WTC11 (cell line): ENCODE measurements around the gene SAMD10. TPM values are rescaled to one million over a fixed set of nuclear protein-coding genes. Genes with fewer than 3 reads are reported as not detected.
A peak's percentile ranks its signal among the peaks of the same experiment; 100 is the strongest.

ENCODE experiments used
- CREM ChIP-seq: sonication (generic); formaldehyde crosslinking; IDR thresholded peaks from 2 replicates; pipeline ENCODE4 v1.8.1; 2022; ENCODE audit warnings: mild to moderate bottlenecking, missing genetic modification reagents, moderate library complexity
- ELF4 ChIP-seq: sonication (generic); formaldehyde crosslinking; IDR thresholded peaks from 2 replicates; pipeline ENCODE4 v1.8.1; 2022; ENCODE audit warnings: low read depth, mild to moderate bottlenecking, moderate library complexity, missing genetic modification reagents
- ESRRA ChIP-seq: sonication (generic); formaldehyde crosslinking; IDR thresholded peaks from 2 replicates; pipeline ENCODE4 v1.8.1; 2022; ENCODE audit warnings: mild to moderate bottlenecking, missing genetic modification reagents, borderline replicate concordance
- FOXJ3 ChIP-seq: sonication (generic); formaldehyde crosslinking; IDR thresholded peaks from 2 replicates; pipeline ENCODE4 v1.9.0; 2021; ENCODE audit warnings: missing genetic modification reagents, mild to moderate bottlenecking, borderline replicate concordance
- GRHL2 ChIP-seq: fragments of 250-450 bp; sonication (Bioruptor Pico); IDR thresholded peaks from 2 replicates; pipeline ENCODE4 v1.8.0; 2022; ENCODE audit warnings: mild to moderate bottlenecking, moderate library complexity; ENCODE audit not compliant: insufficient replicate concordance, severe bottlenecking
- GTF2I ChIP-seq: fragments of 250-450 bp; sonication (Bioruptor Pico); conservative IDR thresholded peaks from 2 replicates; pipeline ENCODE4 v1.4.0; 2021; ENCODE audit warnings: mild to moderate bottlenecking
- HMGA2 ChIP-seq: fragments of 250-450 bp; sonication (Bioruptor Pico); IDR thresholded peaks from 2 replicates; pipeline ENCODE4 v1.4.0; 2021; ENCODE audit warnings: mild to moderate bottlenecking, moderate library complexity
- IRF2 ChIP-seq: sonication (generic); formaldehyde crosslinking; IDR thresholded peaks from 2 replicates; pipeline ENCODE4 v1.8.0; 2022; ENCODE audit warnings: low read depth, missing genetic modification reagents, borderline replicate concordance
- JUN ChIP-seq: sonication (generic); formaldehyde crosslinking; IDR thresholded peaks from 2 replicates; pipeline ENCODE4 v1.8.0; 2023; ENCODE audit warnings: mild to moderate bottlenecking, missing genetic modification reagents
- KAT7 ChIP-seq: sonication (generic); formaldehyde crosslinking; IDR thresholded peaks from 2 replicates; pipeline ENCODE4 v1.8.1; 2023; ENCODE audit warnings: missing genetic modification reagents, mild to moderate bottlenecking, borderline replicate concordance
- NFATC4 ChIP-seq: fragments of 250-450 bp; sonication (Bioruptor Pico); IDR thresholded peaks from 2 replicates; pipeline ENCODE4 v1.9.0; 2021; ENCODE audit warnings: mild to moderate bottlenecking
- OVOL2 ChIP-seq: fragments of 250-450 bp; sonication (Bioruptor Pico); IDR thresholded peaks from 2 replicates; pipeline ENCODE4 v1.9.0; 2021; ENCODE audit warnings: mild to moderate bottlenecking, borderline replicate concordance
- RELA ChIP-seq: sonication (generic); formaldehyde crosslinking; IDR thresholded peaks from 2 replicates; pipeline ENCODE4 v1.8.1; 2022; ENCODE audit warnings: missing genetic modification reagents, mild to moderate bottlenecking, borderline replicate concordance
- RORB ChIP-seq: fragments of 250-450 bp; sonication (Bioruptor Pico); IDR thresholded peaks from 2 replicates; pipeline ENCODE4 v1.9.0; 2021; ENCODE audit warnings: mild to moderate bottlenecking
- SP1 ChIP-seq: sonication (generic); formaldehyde crosslinking; conservative IDR thresholded peaks from 2 replicates; pipeline ENCODE4 v1.8.1; 2022; ENCODE audit warnings: missing genetic modification reagents
- TEAD1 ChIP-seq: sonication (generic); formaldehyde crosslinking; IDR thresholded peaks from 2 replicates; pipeline ENCODE4 v1.8.0; 2022; ENCODE audit warnings: mild to moderate bottlenecking, missing genetic modification reagents
- ZBTB21 ChIP-seq: sonication (generic); formaldehyde crosslinking; IDR thresholded peaks from 2 replicates; pipeline ENCODE4 v1.8.1; 2023; ENCODE audit warnings: mild to moderate bottlenecking, missing genetic modification reagents, borderline replicate concordance
- ZNF121 ChIP-seq: sonication (generic); formaldehyde crosslinking; IDR thresholded peaks from 2 replicates; pipeline ENCODE4 v1.8.0; 2023; ENCODE audit warnings: missing genetic modification reagents
- ZNF219 ChIP-seq: sonication (generic); formaldehyde crosslinking; IDR thresholded peaks from 2 replicates; pipeline ENCODE4 v1.8.0; 2023; ENCODE audit warnings: missing genetic modification reagents, mild to moderate bottlenecking, borderline replicate concordance
- ZNF263 ChIP-seq: sonication (generic); formaldehyde crosslinking; IDR thresholded peaks from 2 replicates; pipeline ENCODE4 v1.8.1; 2022; ENCODE audit warnings: low read depth, mild to moderate bottlenecking, moderate library complexity, missing genetic modification reagents
- total RNA-seq: library from RNA; stranded (reverse); gene quantifications from 3 replicates; pipeline ENCODE4 v1.2.3, GENCODE V29; 2021
- TF ChIP-seq, protein P1 (sequence below): sonication (generic); formaldehyde crosslinking; IDR thresholded peaks from 2 replicates; pipeline ENCODE4 v1.8.0; 2023; ENCODE audit warnings: missing genetic modification reagents, mild to moderate bottlenecking, borderline replicate concordance
- TF ChIP-seq, protein P2 (sequence below): sonication (generic); formaldehyde crosslinking; IDR thresholded peaks from 2 replicates; pipeline ENCODE4 v1.8.1; 2022; ENCODE audit warnings: missing genetic modification reagents, borderline replicate concordance
- TF ChIP-seq, protein P3 (sequence below): sonication (generic); formaldehyde crosslinking; IDR thresholded peaks from 2 replicates; pipeline ENCODE4 v1.8.0; 2022; ENCODE audit warnings: mild to moderate bottlenecking, missing genetic modification reagents
- TF ChIP-seq, protein P4 (sequence below): sonication (generic); formaldehyde crosslinking; IDR thresholded peaks from 2 replicates; pipeline ENCODE4 v1.8.1; 2022; ENCODE audit warnings: mild to moderate bottlenecking, moderate library complexity, missing genetic modification reagents
- TF ChIP-seq, protein P5 (sequence below): sonication (generic); formaldehyde crosslinking; IDR thresholded peaks from 2 replicates; pipeline ENCODE4 v1.8.1; 2023; ENCODE audit warnings: mild to moderate bottlenecking, moderate library complexity, missing genetic modification reagents
- TF ChIP-seq, protein P6 (sequence below): fragments of 200-600 bp; IDR thresholded peaks from 2 replicates; pipeline ENCODE4 v1.8.0; 2022; ENCODE audit warnings: antibody characterized with exemption

Gene SAMD10
- total RNA-seq, 1 experiment from 2014 or later = 6.2 TPM

DNA sequence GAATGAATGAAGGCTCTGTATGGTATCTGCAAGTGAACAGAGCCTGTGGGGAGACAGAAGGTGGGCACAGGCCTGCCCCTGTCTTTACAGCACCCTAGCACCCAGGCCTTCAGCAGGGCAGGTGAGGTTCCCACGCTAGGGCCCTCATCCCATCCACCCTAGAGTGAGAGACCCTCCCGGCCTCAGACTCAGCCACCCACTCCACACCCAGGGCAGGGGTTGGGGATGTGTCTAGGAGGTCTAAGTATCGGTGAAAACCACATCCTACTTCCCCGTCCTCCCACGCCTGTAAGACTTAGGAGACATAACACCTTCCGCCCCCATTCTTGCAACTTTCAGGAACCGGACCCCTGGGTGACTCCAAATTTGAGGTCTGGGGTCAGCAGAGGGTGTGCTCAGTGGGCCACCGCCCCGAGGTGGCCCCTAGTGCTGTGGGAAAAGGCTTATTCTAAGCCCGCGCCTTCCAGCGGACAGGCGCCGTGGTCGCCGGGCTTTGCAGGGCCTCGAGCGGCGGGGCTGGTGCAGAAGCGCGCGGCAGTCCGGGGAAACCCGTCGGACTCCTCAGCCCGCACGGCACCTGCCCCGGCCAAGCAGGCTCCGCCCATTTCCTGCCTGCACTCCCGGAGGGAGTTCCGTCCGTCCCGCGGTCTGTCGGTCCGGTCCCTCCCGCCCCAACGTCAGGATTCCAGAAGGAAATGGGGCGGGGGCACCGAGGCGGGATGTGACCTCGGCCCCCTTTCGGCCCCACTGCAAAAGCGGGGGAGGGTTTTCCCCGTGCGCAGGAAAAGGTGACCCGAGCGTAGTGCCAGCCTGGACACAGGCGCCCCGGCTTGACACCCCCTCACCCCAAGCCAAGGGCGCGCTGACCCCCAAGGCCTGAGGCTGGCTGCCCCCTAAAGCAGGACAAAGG, 868 bp downstream of the SAMD10 start (continued):
- TF ChIP-seq, protein P1, sequence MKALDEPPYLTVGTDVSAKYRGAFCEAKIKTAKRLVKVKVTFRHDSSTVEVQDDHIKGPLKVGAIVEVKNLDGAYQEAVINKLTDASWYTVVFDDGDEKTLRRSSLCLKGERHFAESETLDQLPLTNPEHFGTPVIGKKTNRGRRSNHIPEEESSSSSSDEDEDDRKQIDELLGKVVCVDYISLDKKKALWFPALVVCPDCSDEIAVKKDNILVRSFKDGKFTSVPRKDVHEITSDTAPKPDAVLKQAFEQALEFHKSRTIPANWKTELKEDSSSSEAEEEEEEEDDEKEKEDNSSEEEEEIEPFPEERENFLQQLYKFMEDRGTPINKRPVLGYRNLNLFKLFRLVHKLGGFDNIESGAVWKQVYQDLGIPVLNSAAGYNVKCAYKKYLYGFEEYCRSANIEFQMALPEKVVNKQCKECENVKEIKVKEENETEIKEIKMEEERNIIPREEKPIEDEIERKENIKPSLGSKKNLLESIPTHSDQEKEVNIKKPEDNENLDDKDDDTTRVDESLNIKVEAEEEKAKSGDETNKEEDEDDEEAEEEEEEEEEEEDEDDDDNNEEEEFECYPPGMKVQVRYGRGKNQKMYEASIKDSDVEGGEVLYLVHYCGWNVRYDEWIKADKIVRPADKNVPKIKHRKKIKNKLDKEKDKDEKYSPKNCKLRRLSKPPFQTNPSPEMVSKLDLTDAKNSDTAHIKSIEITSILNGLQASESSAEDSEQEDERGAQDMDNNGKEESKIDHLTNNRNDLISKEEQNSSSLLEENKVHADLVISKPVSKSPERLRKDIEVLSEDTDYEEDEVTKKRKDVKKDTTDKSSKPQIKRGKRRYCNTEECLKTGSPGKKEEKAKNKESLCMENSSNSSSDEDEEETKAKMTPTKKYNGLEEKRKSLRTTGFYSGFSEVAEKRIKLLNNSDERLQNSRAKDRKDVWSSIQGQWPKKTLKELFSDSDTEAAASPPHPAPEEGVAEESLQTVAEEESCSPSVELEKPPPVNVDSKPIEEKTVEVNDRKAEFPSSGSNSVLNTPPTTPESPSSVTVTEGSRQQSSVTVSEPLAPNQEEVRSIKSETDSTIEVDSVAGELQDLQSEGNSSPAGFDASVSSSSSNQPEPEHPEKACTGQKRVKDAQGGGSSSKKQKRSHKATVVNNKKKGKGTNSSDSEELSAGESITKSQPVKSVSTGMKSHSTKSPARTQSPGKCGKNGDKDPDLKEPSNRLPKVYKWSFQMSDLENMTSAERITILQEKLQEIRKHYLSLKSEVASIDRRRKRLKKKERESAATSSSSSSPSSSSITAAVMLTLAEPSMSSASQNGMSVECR = peak; percentile 59; the same call in 1 of the 2 replicates
- no peak for TF ChIP-seq FOXJ3 (CRISPR knock-in tag)
- no peak; the same call in none of the 2 replicates for TF ChIP-seq ESRRA
- no peak for TF ChIP-seq CREM (CRISPR knock-in tag)
- TF ChIP-seq IRF2 = no peak
- TF ChIP-seq, protein P2, sequence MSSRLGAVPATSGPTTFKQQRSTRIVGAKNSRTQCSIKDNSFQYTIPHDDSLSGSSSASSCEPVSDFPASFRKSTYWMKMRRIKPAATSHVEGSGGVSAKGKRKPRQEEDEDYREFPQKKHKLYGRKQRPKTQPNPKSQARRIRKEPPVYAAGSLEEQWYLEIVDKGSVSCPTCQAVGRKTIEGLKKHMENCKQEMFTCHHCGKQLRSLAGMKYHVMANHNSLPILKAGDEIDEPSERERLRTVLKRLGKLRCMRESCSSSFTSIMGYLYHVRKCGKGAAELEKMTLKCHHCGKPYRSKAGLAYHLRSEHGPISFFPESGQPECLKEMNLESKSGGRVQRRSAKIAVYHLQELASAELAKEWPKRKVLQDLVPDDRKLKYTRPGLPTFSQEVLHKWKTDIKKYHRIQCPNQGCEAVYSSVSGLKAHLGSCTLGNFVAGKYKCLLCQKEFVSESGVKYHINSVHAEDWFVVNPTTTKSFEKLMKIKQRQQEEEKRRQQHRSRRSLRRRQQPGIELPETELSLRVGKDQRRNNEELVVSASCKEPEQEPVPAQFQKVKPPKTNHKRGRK (CRISPR knock-in tag) = no peak
- TF ChIP-seq RELA (CRISPR knock-in tag) = no peak
- no peak for TF ChIP-seq RORB (CRISPR knock-in tag)
- TF ChIP-seq GTF2I (CRISPR knock-in tag) = no peak
- no peak for TF ChIP-seq KAT7 (CRISPR knock-in tag)
- TF ChIP-seq, protein P3, sequence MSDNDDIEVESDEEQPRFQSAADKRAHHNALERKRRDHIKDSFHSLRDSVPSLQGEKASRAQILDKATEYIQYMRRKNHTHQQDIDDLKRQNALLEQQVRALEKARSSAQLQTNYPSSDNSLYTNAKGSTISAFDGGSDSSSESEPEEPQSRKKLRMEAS = peak; percentile 81
- no peak for TF ChIP-seq ZNF263 (CRISPR knock-in tag)
- TF ChIP-seq, protein P4, sequence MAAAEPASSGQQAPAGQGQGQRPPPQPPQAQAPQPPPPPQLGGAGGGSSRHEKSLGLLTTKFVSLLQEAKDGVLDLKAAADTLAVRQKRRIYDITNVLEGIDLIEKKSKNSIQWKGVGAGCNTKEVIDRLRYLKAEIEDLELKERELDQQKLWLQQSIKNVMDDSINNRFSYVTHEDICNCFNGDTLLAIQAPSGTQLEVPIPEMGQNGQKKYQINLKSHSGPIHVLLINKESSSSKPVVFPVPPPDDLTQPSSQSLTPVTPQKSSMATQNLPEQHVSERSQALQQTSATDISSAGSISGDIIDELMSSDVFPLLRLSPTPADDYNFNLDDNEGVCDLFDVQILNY (CRISPR knock-in tag) = peak; percentile 65
- no peak for TF ChIP-seq OVOL2
- no peak for TF ChIP-seq HMGA2 (CRISPR knock-in tag)
- TF ChIP-seq NFATC4 (CRISPR knock-in tag) = no peak
- TF ChIP-seq JUN (CRISPR knock-in tag) = no peak
- TF ChIP-seq ELF4 (CRISPR knock-in tag) = no peak
- TF ChIP-seq ZNF219 (CRISPR knock-in tag) = no peak
- TF ChIP-seq TEAD1 (CRISPR knock-in tag) = peak; percentile 55; the same call in 1 of the 2 replicates
- TF ChIP-seq ZBTB21 (CRISPR knock-in tag) = peak; percentile 73; the same call in 1 of the 2 replicates
- TF ChIP-seq ZNF121 = peak; percentile 96
- TF ChIP-seq, protein P5, sequence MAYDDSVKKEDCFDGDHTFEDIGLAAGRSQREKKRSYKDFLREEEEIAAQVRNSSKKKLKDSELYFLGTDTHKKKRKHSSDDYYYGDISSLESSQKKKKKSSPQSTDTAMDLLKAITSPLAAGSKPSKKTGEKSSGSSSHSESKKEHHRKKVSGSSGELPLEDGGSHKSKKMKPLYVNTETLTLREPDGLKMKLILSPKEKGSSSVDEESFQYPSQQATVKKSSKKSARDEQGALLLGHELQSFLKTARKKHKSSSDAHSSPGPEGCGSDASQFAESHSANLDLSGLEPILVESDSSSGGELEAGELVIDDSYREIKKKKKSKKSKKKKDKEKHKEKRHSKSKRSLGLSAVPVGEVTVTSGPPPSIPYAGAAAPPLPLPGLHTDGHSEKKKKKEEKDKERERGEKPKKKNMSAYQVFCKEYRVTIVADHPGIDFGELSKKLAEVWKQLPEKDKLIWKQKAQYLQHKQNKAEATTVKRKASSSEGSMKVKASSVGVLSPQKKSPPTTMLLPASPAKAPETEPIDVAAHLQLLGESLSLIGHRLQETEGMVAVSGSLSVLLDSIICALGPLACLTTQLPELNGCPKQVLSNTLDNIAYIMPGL (CRISPR knock-in tag) = peak; percentile 65; the same call in 1 of the 2 replicates
- TF ChIP-seq SP1 (CRISPR knock-in tag) = peak; percentile 93
- TF ChIP-seq GRHL2 (CRISPR knock-in tag) = no peak
- TF ChIP-seq, protein P6, sequence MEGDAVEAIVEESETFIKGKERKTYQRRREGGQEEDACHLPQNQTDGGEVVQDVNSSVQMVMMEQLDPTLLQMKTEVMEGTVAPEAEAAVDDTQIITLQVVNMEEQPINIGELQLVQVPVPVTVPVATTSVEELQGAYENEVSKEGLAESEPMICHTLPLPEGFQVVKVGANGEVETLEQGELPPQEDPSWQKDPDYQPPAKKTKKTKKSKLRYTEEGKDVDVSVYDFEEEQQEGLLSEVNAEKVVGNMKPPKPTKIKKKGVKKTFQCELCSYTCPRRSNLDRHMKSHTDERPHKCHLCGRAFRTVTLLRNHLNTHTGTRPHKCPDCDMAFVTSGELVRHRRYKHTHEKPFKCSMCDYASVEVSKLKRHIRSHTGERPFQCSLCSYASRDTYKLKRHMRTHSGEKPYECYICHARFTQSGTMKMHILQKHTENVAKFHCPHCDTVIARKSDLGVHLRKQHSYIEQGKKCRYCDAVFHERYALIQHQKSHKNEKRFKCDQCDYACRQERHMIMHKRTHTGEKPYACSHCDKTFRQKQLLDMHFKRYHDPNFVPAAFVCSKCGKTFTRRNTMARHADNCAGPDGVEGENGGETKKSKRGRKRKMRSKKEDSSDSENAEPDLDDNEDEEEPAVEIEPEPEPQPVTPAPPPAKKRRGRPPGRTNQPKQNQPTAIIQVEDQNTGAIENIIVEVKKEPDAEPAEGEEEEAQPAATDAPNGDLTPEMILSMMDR = no peak
- TF ChIP-seq, all 79 proteins: peak for 17
